K562 (cell line): ENCODE data around the gene NPAS3.

Experiments used
- ARHGAP35 ChIP-seq: fragments of 450-650 bp; IDR thresholded peaks from 2 replicates; pipeline ENCODE4 v1.6.1; 2018; ENCODE audit not compliant: partially characterized antibody
- CTCF ChIP-seq, 3 experiments: IDR thresholded peaks in 2 of 3; conservative IDR thresholded peaks in 1 of 3; 2 replicates each; pipeline ENCODE4 v1.5.1; 2011 to 2012; ENCODE audit warnings: low read length in 3 of 3, mild to moderate bottlenecking in 3 of 3, control low read depth in 2 of 3, improper control_type of control experiment in 1 of 3, inconsistent platforms in 1 of 3, low read depth in 1 of 3, mixed read lengths in 1 of 3, moderate library complexity in 1 of 3; ENCODE audit not compliant: insufficient read depth in 2 of 3
- EHMT2 ChIP-seq: fragments of 450-650 bp; IDR thresholded peaks from 2 replicates; pipeline ENCODE4 v1.6.1; 2018; ENCODE audit warnings: antibody characterized with exemption
- ELF1 ChIP-seq: fragments of 200-800 bp; sonication (Bioruptor generic); IDR thresholded peaks from 2 replicates; pipeline ENCODE4 v1.6.1; 2016; ENCODE audit warnings: missing genetic modification characterization, missing compliant biosample characterization
- HEY1 ChIP-seq: fragments of 250-450 bp; sonication (Bioruptor Pico); IDR thresholded peaks from 2 replicates; pipeline ENCODE4 v1.5.0; 2020; ENCODE audit warnings: mild to moderate bottlenecking, moderate library complexity, borderline replicate concordance
- ILF3 ChIP-seq: fragments of 450-650 bp; IDR thresholded peaks from 2 replicates; pipeline ENCODE4 v1.6.1; 2018; ENCODE audit warnings: antibody characterized with exemption, mild to moderate bottlenecking, moderate library complexity, borderline replicate concordance
- JUNB ChIP-seq: fragments of 450-650 bp; formaldehyde crosslinking; conservative IDR thresholded peaks from 2 replicates; pipeline ENCODE4 v1.4.0; 2020; ENCODE audit warnings: mild to moderate bottlenecking
- KLF10 ChIP-seq: fragments of 250-450 bp; sonication (Bioruptor Pico); IDR thresholded peaks from 2 replicates; pipeline ENCODE4 v1.6.1; 2021; ENCODE audit warnings: matching md5 sums
- ZNF740 ChIP-seq, 3 experiments: fragments of 200-800 bp in 1 of 3; sonication (Bioruptor generic) in 1 of 3; sonication (generic) in 1 of 3; formaldehyde crosslinking in 1 of 3; IDR thresholded peaks; 2 replicates each; pipeline versions ENCODE4 v1.6.1 to v1.8.0; 2016 to 2022; ENCODE audit warnings: mild to moderate bottlenecking in 2 of 3, missing compliant biosample characterization in 2 of 3, missing genetic modification characterization in 2 of 3, missing genetic modification reagents in 1 of 3

- TF ChIP-seq HEY1 (CRISPR knock-in tag) = no peak
- TF ChIP-seq ZNF740 (CRISPR knock-in tag; IDR thresholded peaks at IDR 0.05) = no peak
- no peak for TF ChIP-seq ZNF740 (tag; IDR thresholded peaks at IDR 0.05)
- TF ChIP-seq EHMT2 = no peak
- no peak for TF ChIP-seq KLF10
- no peak for TF ChIP-seq JUNB (CRISPR knock-in tag)
- no peak for TF ChIP-seq CTCF (IDR thresholded peaks at IDR 0.05 in 2 of 3, conservative IDR thresholded peaks at IDR 0.05 in 1 of 3; ENCODE audit: insufficient read depth in 2 of 3, low read depth in 1 of 3, low read length in 3 of 3)
- TF ChIP-seq ELF1 (tag) = no peak
- TF ChIP-seq ARHGAP35 = no peak
- no peak for TF ChIP-seq ILF3
Observed at GRCh38 chr14:33655421-33655820, 716.7 kb downstream of the NPAS3 start.
